ENCODE results near the gene TFDP2. TPM values are rescaled to one million over a fixed set of nuclear protein-coding genes. Genes with fewer than 3 reads are reported as not detected.

TFDP2 gene
- total and polyA plus RNA-seq, 2 of the 8 experiments (the other 6 are each of a cell fraction or from before 2014, with no cell fraction given), result 41.1 to 119 TPM

DNA sequence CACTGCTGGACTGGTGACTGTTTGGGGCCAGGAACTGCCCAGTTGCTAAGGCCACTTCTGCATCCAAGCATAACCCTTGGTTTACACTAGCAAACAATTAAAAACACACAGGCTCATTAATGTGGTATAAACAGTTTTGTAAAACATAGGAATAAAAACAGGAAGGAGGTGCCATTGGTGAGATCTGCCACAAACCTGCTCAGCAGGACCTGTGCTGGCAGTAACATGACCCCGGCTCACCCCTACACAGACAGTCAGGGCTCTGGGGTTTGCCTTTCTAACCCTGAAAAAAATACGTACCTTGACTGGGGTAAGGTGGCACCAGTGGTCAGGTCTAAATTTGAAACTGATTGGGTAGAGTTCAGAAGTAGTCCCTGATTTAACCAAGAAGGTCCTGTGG lies 196.7 kb downstream of the TFDP2 start:
- H2AFZ ChIP-seq (ENCODE audit: low read length), result no peak overlapping the region
- 89% methylated on average over 2 of the region's 2 CpGs; no CpG with 5 or more reads in 1 of the 2 experiments for WGBS, 2 experiments (ENCODE audit: extremely low coverage in 1 of 2, insufficient coverage in 1 of 2, insufficient read length in 1 of 2, insufficient replicate concordance in 2 of 2, low coverage in 1 of 2, low lambda C conversion rate in 2 of 2, missing lambda C conversion rate in 1 of 2)
- H3K56ac ChIP-seq (replicated peaks; ENCODE audit: insufficient read length, low read depth, low read length), result no peak overlapping the region
- H3K27me3 ChIP-seq (replicated peaks in 1 of 4; ENCODE audit: control insufficient read depth in 3 of 4, extremely low read depth in 1 of 4, insufficient read depth in 3 of 4, low read length in 3 of 4), result no peaks in the 10 kb centered on the region
- H3K27ac ChIP-seq (ENCODE audit: low read depth, low read length), result no peak overlapping the region
- no peak overlapping the region for H3K14ac ChIP-seq (ENCODE audit: insufficient read length)
- no peaks in the 10 kb centered on the region for H4K20me1 ChIP-seq (replicated peaks in 1 of 2; ENCODE audit: control insufficient read depth in 1 of 2, insufficient read depth in 2 of 2, low read length in 2 of 2)
- no peak overlapping the region for H4K5ac ChIP-seq (ENCODE audit: insufficient read length, low read depth, low read length)
- no peak for TF ChIP-seq SP2 (IDR thresholded peaks at IDR 0.05; ENCODE audit: low read length)
- no peak for TF ChIP-seq RFX5 (IDR thresholded peaks at IDR 0.05; ENCODE audit: borderline replicate concordance, low read depth, low read length)
- TF ChIP-seq KDM4A (IDR thresholded peaks at IDR 0.05; ENCODE audit: low read depth, low read length, severe bottlenecking), result no peak
- no peak for TF ChIP-seq SUZ12 (IDR thresholded peaks at IDR 0.05; ENCODE audit: low read length)
- TF ChIP-seq BCL11A (IDR thresholded peaks at IDR 0.05; ENCODE audit: low read depth in 2 of 2, low read length in 2 of 2), result no peak
- TF ChIP-seq TBP (IDR thresholded peaks at IDR 0.05; ENCODE audit: low read depth, low read length), result no peak
- TF ChIP-seq SRF (IDR thresholded peaks at IDR 0.05; ENCODE audit: low read depth, low read length), result no peak
- TF ChIP-seq SIX5 (IDR thresholded peaks at IDR 0.05; ENCODE audit: low read depth, low read length), result no peak
- no peak for TF ChIP-seq SP1 (IDR thresholded peaks at IDR 0.05; ENCODE audit: low read depth, low read length)
- TF ChIP-seq CTBP2 (IDR thresholded peaks at IDR 0.05; ENCODE audit: borderline replicate concordance, insufficient read depth, insufficient read length, low read length), result no peak
- no peak for TF ChIP-seq EP300 (IDR thresholded peaks at IDR 0.05; ENCODE audit: borderline replicate concordance in 1 of 2, low read depth in 2 of 2, low read length in 2 of 2)
- no peak for TF ChIP-seq MAFK (IDR thresholded peaks at IDR 0.05; ENCODE audit: low read depth, low read length)
- no peak overlapping the region for H2BK5ac ChIP-seq (ENCODE audit: low read depth, low read length)
- no peak overlapping the region for H4K91ac ChIP-seq (replicated peaks; ENCODE audit: insufficient read length, low read length)
- no peak overlapping the region for H2BK120ac ChIP-seq (replicated peaks; ENCODE audit: low read depth, low read length)
- FAIRE-seq (no peak), DNase-seq (ENCODE audit: low read depth in 1 of 2, low spot score in 2 of 2) (no peak)
- no peak overlapping the region for H3K23ac ChIP-seq (ENCODE audit: insufficient read length)
- H3K9ac ChIP-seq (replicated peaks in 1 of 4; ENCODE audit: extremely low read depth in 1 of 4, low read depth in 3 of 4, low read length in 3 of 4), result no peak overlapping the region
- H4K8ac ChIP-seq (ENCODE audit: extremely low read depth, insufficient read depth, low read length), result no peak overlapping the region
- H2BK12ac ChIP-seq (ENCODE audit: low read depth, low read length), result no peak overlapping the region
- no peak overlapping the region for H2BK15ac ChIP-seq (ENCODE audit: low read length)
- H3K4me3 ChIP-seq (ENCODE audit: extremely low read depth in 1 of 4, insufficient read depth in 2 of 4, low read depth in 3 of 4, low read length in 4 of 4), result no peak overlapping the region
- no peaks in the 10 kb centered on the region; a peak in 1 of 7 replicates for H3K4me1 ChIP-seq (replicated peaks in 1 of 4; ENCODE audit: control insufficient read depth in 3 of 4, insufficient read depth in 4 of 4, low read length in 3 of 4)
- H3K36me3 ChIP-seq (ENCODE audit: control insufficient read depth in 2 of 4, insufficient read depth in 4 of 4, low read length in 3 of 4), result peaks cover 2 to 36% (median 19%) of the 10 kb centered on the region in 4 experiments; a peak in 5 of 8 replicates
- no peak overlapping the region for H3K18ac ChIP-seq (ENCODE audit: extremely low read depth, low read length)
- no peaks in the 10 kb centered on the region for H3K9me3 ChIP-seq (ENCODE audit: insufficient read depth in 2 of 2, low read depth in 1 of 2, low read length in 1 of 2)
- no peak overlapping the region for H2AK5ac ChIP-seq (ENCODE audit: low read depth, low read length)
- H3K79me2 ChIP-seq (ENCODE audit: control insufficient read depth in 1 of 2, insufficient read depth in 2 of 2, low read length in 2 of 2), result no peaks in the 10 kb centered on the region
- no peaks in the 10 kb centered on the region for H3K23me2 ChIP-seq (ENCODE audit: low read depth, low read length)
- H3K79me1 ChIP-seq (ENCODE audit: low read depth, low read length), result no peaks in the 10 kb centered on the region
- no peak overlapping the region for H3K4me2 ChIP-seq (ENCODE audit: insufficient read depth in 1 of 2, low read depth in 2 of 2, low read length in 2 of 2)
- H3K4ac ChIP-seq (replicated peaks; ENCODE audit: insufficient read length, low read depth, low read length), result no peak overlapping the region
- H2BK20ac ChIP-seq (ENCODE audit: low read length), result no peak overlapping the region
- ChIA-PET CTCF (ENCODE audit: partially characterized antibody) (no interaction called here), POLR2A (ENCODE audit: partially characterized antibody) (interaction anchor here (0.6 kb wide), 1 partner anchor 163 kb away, joined by 4 read pairs; no protein-coding TSS in a partner anchor)

All from H1 (cell line).